K562 treated with DMSO at 1 percent for 12 hours (cell line): ENCODE results near the gene CIBAR2. TPM values are rescaled to one million over a fixed set of nuclear protein-coding genes. Genes with fewer than 3 reads are reported as not detected.

ENCODE experiments used
- total RNA-seq: library from RNA; unstranded; fragments of 300-600 nt; gene quantifications from 2 replicates; pipeline ENCODE4 v1.2.3, GENCODE V29; 2022; ENCODE audit not compliant: insufficient read depth

CIBAR2 gene
- total RNA-seq = not detected in 2 replicates

DNA sequence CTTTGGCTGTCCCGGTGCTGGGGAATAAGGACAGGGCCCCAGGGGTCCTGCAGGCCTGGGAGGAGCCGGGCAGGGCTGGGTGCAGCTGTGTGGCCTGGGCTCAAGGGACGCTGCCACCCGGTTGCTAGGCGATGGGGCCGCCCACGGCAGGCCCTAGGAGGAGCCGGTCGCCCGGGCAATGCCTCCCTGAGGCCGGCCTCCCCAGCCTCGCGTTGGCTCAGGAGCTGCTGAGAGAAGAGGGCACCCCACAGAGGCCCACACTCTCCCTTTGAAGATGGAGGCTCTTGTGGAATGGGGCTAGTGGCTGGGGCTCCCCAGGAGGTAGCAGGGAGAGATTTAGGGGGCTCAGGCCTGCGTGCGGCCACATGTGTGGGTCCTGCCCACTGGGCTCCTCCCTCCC, at the start of gene CIBAR2:
Gene CIBAR2, minus strand, starts transcription at position 109 of the 400 bp plus-strand sequence. CDS start 120 bp downstream, outside the sequence.

Other genes starting within 250 kb of the CIBAR2 start
- gene ZDHHC7, start 100.9 kb downstream of the CIBAR2 start, total RNA-seq = 32.3 and 80.6 TPM in 2 replicates
- 11.4 and 27.0 TPM in 2 replicates for gene KIAA0513, start 84.7 kb downstream of the CIBAR2 start, total RNA-seq